ENCODE measurements around the gene MYEOV. TPM values are rescaled to one million over a fixed set of nuclear protein-coding genes. Genes with fewer than 3 reads are reported as not detected.
A peak's percentile ranks its signal among the peaks of the same experiment; 100 is the strongest.

MYEOV gene
- total RNA-seq, 1 experiment from 2014 or later: 0.22 TPM

- H4K8ac ChIP-seq (replicated peaks; ENCODE audit: insufficient read length, low read depth, low read length): no peak overlapping the region
- H3K79me2 ChIP-seq (ENCODE audit: insufficient read depth, low read length): no peaks in the 10 kb centered on the region
- no peak overlapping the region for H3K4me3 Mint-ChIP-seq
- H3K18ac ChIP-seq (ENCODE audit: insufficient read length, low read depth, low read length): no peak overlapping the region
- no peak overlapping the region for H3K4me2 ChIP-seq (ENCODE audit: insufficient read depth, insufficient read length, low read length)
- no peaks in the 10 kb centered on the region for H3K9me3 Mint-ChIP-seq
- no peak overlapping the region for H3K9ac ChIP-seq (ENCODE audit: extremely low read depth, insufficient read length, low read length)
- no peak overlapping the region for H4K5ac ChIP-seq (ENCODE audit: insufficient read length, low read depth, low read length)
- peaks cover 14 to 16% of the 10 kb centered on the region in 2 experiments for H3K4me1 Mint-ChIP-seq
- peaks cover 2% of the 10 kb centered on the region; the same call in 1 of the 2 replicates for H3K27me3 Mint-ChIP-seq (ENCODE audit: low read depth)
- H3K23ac ChIP-seq (ENCODE audit: insufficient read length, low read depth, low read length): no peak overlapping the region
- no peaks in the 10 kb centered on the region for H3K27me3 ChIP-seq (ENCODE audit: insufficient read depth, low read length)
- no peak overlapping the region for H2BK5ac ChIP-seq (ENCODE audit: insufficient read length, low read length)
- H3K14ac ChIP-seq (ENCODE audit: insufficient read depth, low read length): no peak overlapping the region; the same call in 1 of the 2 replicates
- H2AFZ ChIP-seq (ENCODE audit: low read length): no peak overlapping the region
- H3K9me3 ChIP-seq (ENCODE audit: control insufficient read depth, low read depth, low read length): no peaks in the 10 kb centered on the region
- no peak overlapping the region for H3K56ac ChIP-seq (ENCODE audit: insufficient read length, low read depth, low read length)
- no CpG with 5 or more reads among the region's 8 CpGs for WGBS (ENCODE audit: extremely low coverage, insufficient read length, low lambda C conversion rate)
- no peak overlapping the region for H2BK20ac ChIP-seq (ENCODE audit: low read depth, low read length, poor library complexity, severe bottlenecking)
- H2BK12ac ChIP-seq (ENCODE audit: insufficient read length, low read depth, low read length): no peak overlapping the region
- DNase-seq: peak; percentile 70
- H3K4me1 ChIP-seq (ENCODE audit: insufficient read depth, low read length): peaks cover 3% of the 10 kb centered on the region; the same call in 1 of the 2 replicates
- H3K36me3 Mint-ChIP-seq (ENCODE audit: insufficient read depth in 1 of 3, low read depth in 3 of 3): no peaks in the 10 kb centered on the region; a peak in 1 of 7 replicates
- no peaks in the 10 kb centered on the region for H4K20me1 ChIP-seq (ENCODE audit: control insufficient read depth, insufficient read depth, insufficient read length)
- no peak overlapping the region for H2BK120ac ChIP-seq (ENCODE audit: low read depth, low read length, poor library complexity, severe bottlenecking)
- H3K23me2 ChIP-seq (ENCODE audit: insufficient read length, low read depth, low read length, poor library complexity, severe bottlenecking): no peaks in the 10 kb centered on the region
- no peak overlapping the region for H3K4ac ChIP-seq (ENCODE audit: low read depth, low read length)
- H3K79me1 ChIP-seq (ENCODE audit: insufficient read depth, low read depth, low read length, poor library complexity, severe bottlenecking): no peaks in the 10 kb centered on the region
- H3K27ac Mint-ChIP-seq: no peak overlapping the region; a peak in 1 of 7 replicates
- no peak overlapping the region for H3K27ac ChIP-seq (ENCODE audit: insufficient read length, low read depth, low read length)
- H3T11ph ChIP-seq (ENCODE audit: low read length): no peak overlapping the region
- H4K91ac ChIP-seq (ENCODE audit: insufficient read length, low read depth, low read length): no peak overlapping the region
- no peak overlapping the region for H2AK5ac ChIP-seq (ENCODE audit: insufficient read length, low read length)
- no peak overlapping the region for H2BK15ac ChIP-seq (ENCODE audit: low read depth, low read length)
- peak; percentile 34; the same call in 2 of the 3 replicates for TF ChIP-seq CTCF (conservative IDR thresholded peaks at IDR 0.05)
Observed at GRCh38 chr11:69293087-69293486, 868 bp upstream of the MYEOV start.

Measured in H9 (cell line).